Measurements from ENCODE around the gene FOXA1.
"Not testable (repeated sequence)": the region's sequence is repeated elsewhere in the genome, so short reads cannot be mapped to it uniquely, and the experiment has no call there.

Gene FOXA1

GRCh38 chr14:37555596-37555995 lies 39.5 kb downstream of the FOXA1 start:
- DNase-seq (ENCODE audit: low spot score) = not testable (repeated sequence)

GRCh38 chr14:37553935-37554550 lies 41.0 kb downstream of the FOXA1 start:
- no peak for DNase-seq (ENCODE audit: low spot score)

- DNase-seq (ENCODE audit: low spot score) = no peak
These were observed 43.9 kb downstream of the FOXA1 start for GRCh38 chr14:37551119-37551518.

GRCh38 chr14:37550511-37550910 lies 44.5 kb downstream of the FOXA1 start:
- DNase-seq (ENCODE audit: low spot score) = no peak

GRCh38 chr14:37546621-37547447 lies 48.2 kb downstream of the FOXA1 start:
- no peak for DNase-seq (ENCODE audit: low spot score)

- DNase-seq (ENCODE audit: low spot score) = no peak
These were observed 49.9 kb downstream of the FOXA1 start for GRCh38 chr14:37545174-37545573.

GRCh38 chr14:37544407-37544806 lies 50.6 kb downstream of the FOXA1 start:
- DNase-seq (ENCODE audit: low spot score) = no peak

GRCh38 chr14:37539992-37540391 lies 55.1 kb downstream of the FOXA1 start:
- DNase-seq (ENCODE audit: low spot score) = no peak
